Right ventricle myocardium inferior (tissue), 1 donor: Measurements from ENCODE around the gene TMEM33. TPM values are rescaled to one million over a fixed set of nuclear protein-coding genes. Genes with fewer than 3 reads are reported as not detected.
"Not testable (repeated sequence)": the region's sequence is repeated elsewhere in the genome, so short reads cannot be mapped to it uniquely, and the experiment has no call there.

Source experiments
- ATAC-seq: fragments of 200-7000 bp; cut with Tn5 transposase; one replicate; pipeline ENCODE4 v1.9.1; 2020; ENCODE audit warnings: mild to moderate bottlenecking, moderate library complexity
- DNase-seq: peaks from one replicate; pipeline ENCODE4 v3.0.0; 2021; ENCODE audit errors: missing footprints
- intact Hi-C: fragments of 100-400 bp; cut with DNase I; formaldehyde crosslinking; loops from one replicate; pipeline ENCODE4 v1.11.0; 2022
- long read RNA-seq: library from polyadenylated mRNA; unstranded; transcript quantifications from one replicate; pipeline ENCODE4 v2.0.0, GENCODE V29; 2021
- total RNA-seq: library from RNA; stranded (reverse); fragmentation: NEBNext Ultra II Directional; extraction: Animal tissue kit (Norgen Biotek cat#: 25700); gene quantifications from one replicate; pipeline ENCODE4 v1.2.1, GENCODE V29; 2021
- donor health status: DM: no; HTN: yes; CAD: no; lungs with severe emphysema.

The TMEM33 gene, protein sequence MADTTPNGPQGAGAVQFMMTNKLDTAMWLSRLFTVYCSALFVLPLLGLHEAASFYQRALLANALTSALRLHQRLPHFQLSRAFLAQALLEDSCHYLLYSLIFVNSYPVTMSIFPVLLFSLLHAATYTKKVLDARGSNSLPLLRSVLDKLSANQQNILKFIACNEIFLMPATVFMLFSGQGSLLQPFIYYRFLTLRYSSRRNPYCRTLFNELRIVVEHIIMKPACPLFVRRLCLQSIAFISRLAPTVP
- total RNA-seq = 21.5 TPM
- long read RNA-seq, full-length matches to known transcripts = 3 of 4 reads
- long read RNA-seq, partial matches to known transcripts = 1 of 4 reads
- long read RNA-seq, other reads (novel, unspliced or antisense) = 0 of 4 reads

GRCh38 chr4:41934901-41935651 is at the start of gene TMEM33:
TMEM33 (plus strand) TSS chr4:41935429; CDS start chr4:41935485, 56 bp downstream.
- peak; percentile 97 for ATAC-seq
- peak; percentile 89 for DNase-seq

GRCh38 chr4:41885456-41885855 is 49.8 kb upstream of the TMEM33 start:
- ATAC-seq = no peak
- intact Hi-C loops = no loop called here

More at GRCh38 chr4:41934901-41935651, at the start of gene TMEM33:
- intact Hi-C loops = loop anchor here (2.0 kb wide), 1 partner anchor 56 kb away; the partner anchor contains the start of gene SLC30A9

DNA sequence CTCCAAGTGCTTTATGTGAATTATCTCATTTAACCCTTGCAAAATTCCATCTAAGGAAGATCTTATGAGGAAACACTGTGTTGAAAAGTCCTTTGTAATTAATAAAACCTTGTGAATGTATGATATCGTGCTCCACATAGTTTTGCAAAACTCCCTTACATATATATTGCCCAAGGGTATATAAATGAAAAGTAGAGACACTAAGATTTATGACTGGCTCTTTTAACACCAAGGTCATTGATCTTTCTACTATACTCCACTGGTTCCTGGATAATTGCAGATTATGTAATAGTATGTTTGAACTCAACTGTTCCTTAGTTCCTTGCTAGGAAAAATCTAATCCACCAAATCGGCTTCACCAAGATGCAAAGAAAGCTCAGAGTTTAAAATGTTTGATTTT is 48.0 kb upstream of the TMEM33 start:
- ATAC-seq (no peak), DNase-seq (no peak)
- intact Hi-C loops = no loop called here

More at GRCh38 chr4:41885456-41885855, 49.8 kb upstream of the TMEM33 start:
- no peak for DNase-seq

DNA sequence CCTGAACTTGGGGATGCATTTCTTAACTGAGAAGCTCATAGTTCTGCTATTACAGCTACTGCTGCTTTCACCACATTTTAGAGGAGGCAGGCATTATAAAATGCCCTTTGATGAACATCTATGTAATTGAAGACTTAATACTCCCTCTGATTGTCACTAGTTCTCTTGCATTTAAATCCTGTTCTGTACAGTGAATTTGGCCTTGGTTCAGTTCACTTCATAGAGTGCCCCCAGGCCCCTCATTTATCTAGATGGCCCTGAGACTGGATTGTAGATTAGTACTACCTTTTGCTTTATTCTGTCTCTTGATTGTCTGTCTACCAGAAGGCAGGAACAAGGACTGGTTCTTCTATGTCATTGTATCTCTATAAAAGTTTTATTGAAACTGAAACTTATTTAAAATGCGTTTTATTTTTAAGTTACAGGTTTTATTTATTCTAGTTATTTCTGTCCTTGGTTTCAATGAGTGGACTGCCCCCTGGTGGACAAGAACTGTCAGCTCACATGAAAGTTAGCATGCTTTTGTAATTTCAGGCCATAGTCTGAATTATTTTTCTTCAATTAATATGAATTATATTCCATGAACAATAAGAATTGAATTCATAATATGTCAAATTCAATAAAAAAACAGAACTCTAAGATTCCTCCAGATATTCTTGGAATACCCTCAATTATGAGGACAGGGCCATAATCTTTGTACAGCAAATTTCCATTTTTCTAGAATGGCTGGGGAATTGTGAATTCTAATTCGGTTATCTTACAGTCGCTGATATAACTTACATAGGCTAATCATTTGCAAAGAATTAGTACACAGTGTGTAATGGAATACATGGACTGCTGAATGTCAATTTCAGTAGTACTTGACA is 47.2 kb upstream of the TMEM33 start:
- intact Hi-C loops = no loop called here
- ATAC-seq (no peak), DNase-seq (no peak)

DNA sequence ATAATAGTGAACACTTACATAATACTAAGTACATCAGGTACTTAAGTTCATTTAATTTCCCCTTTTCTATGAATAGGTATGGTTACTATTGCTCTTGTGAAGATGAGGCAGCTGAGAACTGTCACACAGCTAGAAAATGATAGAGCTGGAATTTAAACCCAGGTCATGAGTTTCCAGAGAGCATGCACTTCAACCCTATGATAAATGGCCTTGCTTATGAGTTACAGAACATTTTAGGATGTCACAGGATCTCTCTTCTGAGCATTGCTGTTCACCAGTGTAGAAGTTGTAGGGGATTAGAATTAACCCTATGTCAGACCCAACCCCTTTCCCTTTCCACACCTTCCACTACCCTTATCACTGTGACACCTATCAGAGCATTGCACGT is 46.5 kb upstream of the TMEM33 start:
- intact Hi-C loops = no loop called here
- ATAC-seq (no peak), DNase-seq (no peak)

GRCh38 chr4:41889317-41889716 is 45.9 kb upstream of the TMEM33 start:
- no peak for DNase-seq
- intact Hi-C loops = no loop called here
- ATAC-seq = no peak

DNA sequence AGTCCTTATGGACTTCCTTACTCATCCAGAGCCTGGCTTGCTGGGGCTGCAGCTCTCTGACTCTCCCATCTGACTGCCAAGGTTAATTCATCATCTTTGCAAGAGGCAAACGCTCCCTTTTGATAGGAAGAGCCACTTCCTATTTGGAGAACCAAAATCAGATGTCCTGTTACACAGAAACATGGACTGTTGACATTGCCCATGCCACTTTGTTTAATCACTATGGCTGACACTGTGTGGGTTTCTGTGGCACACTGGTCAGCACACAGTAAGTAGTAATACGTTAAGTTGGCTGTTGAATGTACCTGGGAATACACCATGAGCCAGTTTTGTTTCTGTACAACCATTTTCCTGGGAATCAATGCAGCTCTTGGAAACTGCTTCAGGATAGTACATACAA is 45.1 kb upstream of the TMEM33 start:
- intact Hi-C loops = no loop called here
- no peak for DNase-seq
- ATAC-seq = no peak

GRCh38 chr4:41896648-41897047 is 38.6 kb upstream of the TMEM33 start:
- DNase-seq = no peak
- intact Hi-C loops = no loop called here
- ATAC-seq = no peak

- intact Hi-C loops = no loop called here
- no peak for DNase-seq
- ATAC-seq = no peak
These were observed 37.5 kb upstream of the TMEM33 start for GRCh38 chr4:41897698-41898097.

DNA sequence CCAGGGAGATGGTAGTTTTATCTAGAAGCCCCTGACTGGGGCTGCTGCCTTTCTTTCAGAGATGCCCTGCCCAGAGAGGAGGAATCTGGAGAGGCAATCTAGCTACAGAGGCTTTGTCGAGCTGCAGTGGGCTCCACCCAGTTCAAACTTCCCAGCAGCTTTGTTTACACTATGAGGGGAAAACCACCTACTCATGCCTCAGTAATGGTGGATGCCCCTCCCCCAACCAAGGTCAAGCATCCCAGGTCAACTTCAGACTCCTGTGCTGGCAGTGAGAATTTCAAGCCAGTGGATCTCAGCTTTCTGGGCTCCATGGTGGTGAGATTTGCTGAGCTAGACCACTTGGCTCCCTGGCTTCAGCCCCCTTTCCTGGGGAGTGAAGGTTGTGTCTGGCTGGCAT is 26.1 kb upstream of the TMEM33 start:
- DNase-seq, ATAC-seq, intact Hi-C loops: not testable (repeated sequence)

DNA sequence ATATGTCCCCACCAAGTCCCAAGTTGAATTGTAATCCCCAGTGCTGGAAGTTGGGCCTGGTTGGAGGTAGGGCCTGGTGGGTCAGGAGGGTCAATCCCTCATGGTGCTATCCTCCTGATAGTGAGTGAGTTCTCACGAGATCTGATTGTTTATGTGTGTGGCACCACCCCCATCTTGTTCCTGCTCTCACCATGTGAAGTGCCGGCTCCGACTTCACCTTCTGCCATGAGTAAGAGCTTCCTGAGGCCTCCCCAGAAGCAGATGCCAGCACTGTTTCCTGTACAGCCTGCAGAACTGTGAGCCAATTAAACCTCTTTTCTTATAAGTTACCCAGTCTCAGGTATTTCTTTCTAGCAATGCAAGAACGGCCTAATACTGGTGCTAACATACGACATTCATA is 22.7 kb upstream of the TMEM33 start:
- no peak for DNase-seq
- intact Hi-C loops = no loop called here
- ATAC-seq = no peak

DNA sequence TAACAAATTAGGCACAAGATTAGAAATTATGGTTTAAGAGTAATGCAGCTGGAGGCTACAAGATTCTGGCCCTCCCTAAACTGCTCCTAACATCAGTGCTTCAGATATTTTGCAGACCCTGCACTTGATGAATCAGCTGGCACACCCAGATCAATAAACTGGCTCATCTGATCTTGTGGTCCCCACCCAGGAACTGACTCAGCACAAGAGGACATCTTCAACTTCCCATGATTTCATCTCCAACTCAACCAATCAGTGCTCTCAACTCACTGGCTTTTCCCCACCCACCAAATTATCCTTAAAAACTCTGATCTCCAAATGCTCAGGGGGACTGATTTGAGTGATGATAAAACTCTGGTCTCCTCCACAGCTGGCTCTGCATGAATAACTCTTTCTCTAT is 21.7 kb upstream of the TMEM33 start:
- intact Hi-C loops = no loop called here
- DNase-seq = no peak
- ATAC-seq = no peak

DNA sequence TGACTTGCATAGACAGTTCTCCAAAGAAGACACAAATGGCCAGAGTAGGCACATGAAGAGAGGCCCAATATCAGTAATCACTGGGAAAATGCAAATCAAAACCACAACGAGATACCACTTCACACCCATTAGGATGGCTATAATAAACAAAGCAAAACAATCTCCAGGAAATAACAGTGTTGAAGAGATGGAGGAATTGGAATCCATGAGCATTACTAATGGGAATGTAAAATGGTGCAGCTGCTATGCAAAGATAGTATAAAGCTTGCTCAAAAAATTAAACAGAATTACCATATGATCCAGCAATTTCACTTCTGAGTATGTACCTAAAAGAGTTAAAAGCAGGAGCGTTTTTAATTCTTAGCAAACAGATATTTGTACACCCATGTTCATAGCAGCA is 17.0 kb upstream of the TMEM33 start:
- intact Hi-C loops = no loop called here
- ATAC-seq = no peak
- no peak for DNase-seq

DNA sequence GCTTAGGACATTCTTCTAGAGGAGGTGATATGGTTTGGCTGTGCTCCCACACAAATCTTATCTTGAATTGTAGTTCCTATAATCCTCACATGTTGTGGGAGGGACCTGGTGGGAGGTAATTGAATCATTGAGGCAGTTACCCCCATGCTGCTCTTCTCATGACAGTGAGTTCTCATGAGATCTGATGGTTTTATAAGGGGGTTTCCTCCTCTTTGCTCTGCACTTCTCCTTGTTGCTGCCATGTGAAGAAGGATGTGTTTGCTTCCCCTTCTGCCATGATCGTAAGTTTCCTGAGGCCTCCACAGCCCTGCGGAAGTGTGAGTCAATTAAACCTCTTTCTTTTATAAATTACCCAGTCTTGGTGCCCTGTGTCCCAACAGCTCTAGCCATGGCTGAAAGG is 14.8 kb upstream of the TMEM33 start:
- ATAC-seq, intact Hi-C loops, DNase-seq: not testable (repeated sequence)

DNA sequence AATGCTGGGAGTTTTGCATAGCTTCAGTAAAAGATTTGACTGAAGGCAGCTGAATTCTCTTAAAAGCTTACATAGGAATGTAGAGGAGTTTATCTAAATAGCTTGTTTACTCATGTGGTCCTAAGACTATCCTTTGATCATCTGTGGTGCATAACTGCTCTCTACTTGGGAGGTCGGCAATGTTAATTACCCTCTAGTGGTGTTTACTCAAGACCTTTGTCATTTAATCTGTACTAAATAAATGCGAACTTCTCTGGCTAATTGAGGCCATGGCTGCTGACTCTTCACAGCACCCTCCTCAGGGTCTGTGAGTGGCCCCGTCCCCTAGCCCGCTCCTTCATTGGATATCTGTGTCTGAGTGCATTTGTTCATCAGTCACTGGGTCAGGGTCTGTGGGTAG is 13.8 kb upstream of the TMEM33 start:
- no peak for DNase-seq
- no peak for ATAC-seq
- intact Hi-C loops = no loop called here

GRCh38 chr4:41927796-41928499 is 7.3 kb upstream of the TMEM33 start:
- no peak for ATAC-seq
- intact Hi-C loops = no loop called here
- no peak for DNase-seq

DNA sequence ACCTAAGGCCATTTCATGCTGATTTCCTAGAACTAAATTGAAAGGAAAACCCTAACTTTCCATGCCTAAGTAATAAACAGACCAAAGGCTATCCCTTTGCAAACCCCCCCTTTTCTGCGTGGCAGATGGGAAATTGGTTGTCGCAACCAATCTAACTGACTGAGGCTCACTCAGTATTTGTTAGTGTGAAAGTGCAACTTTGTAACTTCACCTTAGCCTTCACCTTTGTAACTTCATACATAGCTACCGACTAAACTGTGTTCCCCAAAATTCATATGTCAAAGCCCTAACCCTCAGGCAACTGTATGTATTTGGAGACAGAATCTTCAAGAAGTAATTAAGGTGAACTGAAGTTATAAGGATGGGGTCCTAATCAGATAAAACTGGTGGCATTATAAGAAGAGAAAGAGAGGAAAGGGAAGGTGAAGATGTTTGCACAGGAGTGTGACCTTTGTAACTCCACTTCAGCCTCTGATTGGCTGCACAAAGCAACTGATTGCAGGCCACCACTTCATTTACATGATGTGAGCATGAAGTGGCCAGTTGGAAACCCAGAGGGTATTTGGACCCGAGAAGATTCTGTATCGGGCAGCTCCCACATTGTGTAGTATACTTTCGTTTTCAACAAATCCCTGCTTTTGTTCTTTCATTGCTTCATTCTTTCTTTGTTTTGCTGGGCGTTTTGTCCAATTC is 4.9 kb upstream of the TMEM33 start:
- ATAC-seq = no peak
- no peak for DNase-seq
- intact Hi-C loops = no loop called here

- DNase-seq (no peak), ATAC-seq (no peak)
- intact Hi-C loops = no loop called here
These were observed 2.2 kb upstream of the TMEM33 start for GRCh38 chr4:41932988-41933387.
